Upper lobe of left lung (tissue), 4 donors: Measurements from ENCODE around the gene ZNF446.

Experiments
- CTCF ChIP-seq, 6 experiments: fragments of 450-650 bp in 4 of 6; fragments of 200-600 bp in 2 of 6; sonication (generic) in 2 of 6; IDR thresholded peaks; one replicate each; pipeline ENCODE4 v1.5.1; 2016 to 2019; ENCODE audit warnings: antibody characterized with exemption in 6 of 6
- EP300 ChIP-seq, 4 donors: sonication (generic); formaldehyde crosslinking; IDR thresholded peaks; one replicate each; pipeline ENCODE4 v1.5.1; 2017; ENCODE audit warnings: antibody characterized with exemption in 4 of 4, control low read depth in 2 of 4
- POLR2A ChIP-seq, 4 donors: fragments of 450-650 bp; IDR thresholded peaks; one replicate each; pipeline ENCODE4 v1.5.1; 2016 to 2017; ENCODE audit warnings: antibody characterized with exemption in 4 of 4, mild to moderate bottlenecking in 2 of 4

GRCh38 chr19:58500242-58500641, 24.1 kb downstream of the ZNF446 start:
- TF ChIP-seq EP300 (IDR thresholded peaks at IDR 0.05), result no peak
- TF ChIP-seq POLR2A (IDR thresholded peaks at IDR 0.05), result no peak
- no peak for TF ChIP-seq CTCF (IDR thresholded peaks at IDR 0.05)
